Measurements from ENCODE around the gene KCNJ16.

Gene KCNJ16

GRCh38 chr17:70173681-70174080, 98.7 kb downstream of the KCNJ16 start:
- TF ChIP-seq, protein P1, sequence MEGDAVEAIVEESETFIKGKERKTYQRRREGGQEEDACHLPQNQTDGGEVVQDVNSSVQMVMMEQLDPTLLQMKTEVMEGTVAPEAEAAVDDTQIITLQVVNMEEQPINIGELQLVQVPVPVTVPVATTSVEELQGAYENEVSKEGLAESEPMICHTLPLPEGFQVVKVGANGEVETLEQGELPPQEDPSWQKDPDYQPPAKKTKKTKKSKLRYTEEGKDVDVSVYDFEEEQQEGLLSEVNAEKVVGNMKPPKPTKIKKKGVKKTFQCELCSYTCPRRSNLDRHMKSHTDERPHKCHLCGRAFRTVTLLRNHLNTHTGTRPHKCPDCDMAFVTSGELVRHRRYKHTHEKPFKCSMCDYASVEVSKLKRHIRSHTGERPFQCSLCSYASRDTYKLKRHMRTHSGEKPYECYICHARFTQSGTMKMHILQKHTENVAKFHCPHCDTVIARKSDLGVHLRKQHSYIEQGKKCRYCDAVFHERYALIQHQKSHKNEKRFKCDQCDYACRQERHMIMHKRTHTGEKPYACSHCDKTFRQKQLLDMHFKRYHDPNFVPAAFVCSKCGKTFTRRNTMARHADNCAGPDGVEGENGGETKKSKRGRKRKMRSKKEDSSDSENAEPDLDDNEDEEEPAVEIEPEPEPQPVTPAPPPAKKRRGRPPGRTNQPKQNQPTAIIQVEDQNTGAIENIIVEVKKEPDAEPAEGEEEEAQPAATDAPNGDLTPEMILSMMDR (IDR thresholded peaks at IDR 0.05; ENCODE audit: low read length, missing control alignments), result no peak
- no peak overlapping the region for H3K4me3 ChIP-seq (replicated peaks; ENCODE audit: low read depth, low read length)
- no peak for DNase-seq (ENCODE audit: low read depth)

DNA sequence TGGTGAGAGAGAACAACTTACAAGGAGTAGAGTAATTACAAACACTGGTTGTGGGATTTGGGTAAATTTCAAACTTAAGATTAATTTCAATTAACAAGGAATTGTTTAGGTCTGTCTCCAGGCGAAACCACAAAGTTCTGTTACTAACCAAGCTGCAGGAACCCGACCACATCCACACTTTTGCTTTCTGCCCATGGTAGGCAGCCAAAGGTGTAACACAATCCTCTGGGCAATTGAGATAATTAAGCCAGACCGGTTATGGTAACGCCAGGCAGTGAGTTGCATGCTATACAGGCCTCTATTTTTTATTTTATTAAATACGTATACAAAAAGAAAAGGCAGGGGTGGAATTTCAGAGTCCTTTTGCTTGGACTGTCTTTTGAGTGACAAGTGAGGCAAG, 106.4 kb downstream of the KCNJ16 start:
- TF ChIP-seq, protein P1 (IDR thresholded peaks at IDR 0.05; ENCODE audit: low read length, missing control alignments), result no peak
- H3K4me3 ChIP-seq (replicated peaks; ENCODE audit: low read depth, low read length), result no peak overlapping the region
- DNase-seq (ENCODE audit: low read depth), result no peak

DNA sequence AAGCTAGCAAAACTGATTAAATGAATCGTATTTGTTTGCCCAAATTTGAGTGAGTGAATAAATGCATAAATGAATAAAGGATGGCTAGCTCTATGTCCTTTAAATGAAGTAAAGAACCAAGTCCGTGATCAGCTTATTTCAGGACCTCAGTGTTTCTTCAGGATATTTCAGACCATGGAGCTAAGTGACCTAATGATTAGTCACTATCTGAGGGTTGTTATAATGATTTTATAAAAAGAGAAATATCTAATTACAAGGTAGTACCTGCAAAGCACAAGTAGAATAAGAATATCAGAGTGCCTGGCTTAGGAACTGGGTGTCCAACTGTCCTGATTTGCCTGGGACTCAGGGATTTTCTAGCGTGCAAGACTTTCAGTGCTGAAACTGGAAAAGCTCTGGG, 106.8 kb downstream of the KCNJ16 start:
- TF ChIP-seq, protein P1 (IDR thresholded peaks at IDR 0.05; ENCODE audit: low read length, missing control alignments), result no peak
- no peak for DNase-seq (ENCODE audit: low read depth)
- no peak overlapping the region for H3K4me3 ChIP-seq (replicated peaks; ENCODE audit: low read depth, low read length)

GRCh38 chr17:70183508-70183907, 108.5 kb downstream of the KCNJ16 start:
- TF ChIP-seq, protein P1 (IDR thresholded peaks at IDR 0.05; ENCODE audit: low read length, missing control alignments), result no peak
- DNase-seq (ENCODE audit: low read depth), result no peak
- no peak overlapping the region for H3K4me3 ChIP-seq (replicated peaks; ENCODE audit: low read depth, low read length)

DNA sequence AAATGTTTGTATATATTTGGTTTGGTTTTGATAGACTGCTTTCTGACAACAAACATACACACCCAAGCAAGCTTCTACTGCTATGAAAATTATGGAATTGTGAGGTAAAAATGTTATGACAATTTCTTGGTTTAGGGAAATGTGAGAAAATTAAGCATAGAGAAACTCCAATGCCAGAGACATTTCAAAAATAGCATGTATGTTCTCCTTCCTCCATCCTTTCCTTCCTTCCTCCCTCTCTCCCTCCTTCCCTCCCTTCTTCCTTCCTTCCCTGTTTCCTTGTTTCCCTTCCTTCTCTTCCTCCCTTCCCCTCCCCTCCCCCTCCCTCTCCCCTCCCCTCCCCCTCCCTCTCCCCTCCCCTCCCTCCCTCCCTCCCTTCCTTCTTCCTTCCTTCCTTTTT, 109.2 kb downstream of the KCNJ16 start:
- no peak overlapping the region for H3K4me3 ChIP-seq (replicated peaks; ENCODE audit: low read depth, low read length)
- TF ChIP-seq, protein P1 (IDR thresholded peaks at IDR 0.05; ENCODE audit: low read length, missing control alignments), result no peak
- DNase-seq (ENCODE audit: low read depth), result no peak

DNA sequence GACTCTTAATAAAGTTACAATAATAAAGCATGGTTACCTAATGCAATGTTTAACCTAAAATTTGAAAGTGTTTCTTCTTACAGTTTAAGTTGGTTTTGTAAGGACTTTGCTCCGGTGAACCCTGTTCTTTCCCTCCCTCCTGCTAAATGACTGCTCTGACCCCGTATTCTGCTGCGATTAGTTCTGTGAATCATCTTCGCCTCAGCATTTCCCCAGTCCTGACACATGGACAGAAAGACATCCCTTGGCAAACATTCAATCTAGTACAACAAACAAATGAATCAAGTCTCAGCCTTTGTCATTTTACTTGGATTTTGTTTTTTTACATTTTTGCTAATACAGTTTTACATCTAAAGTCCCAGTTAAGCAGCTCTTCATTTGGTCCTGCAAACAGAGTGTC, 109.7 kb downstream of the KCNJ16 start:
- H3K4me3 ChIP-seq (replicated peaks; ENCODE audit: low read depth, low read length), result no peak overlapping the region
- TF ChIP-seq, protein P1 (IDR thresholded peaks at IDR 0.05; ENCODE audit: low read length, missing control alignments), result no peak
- DNase-seq (ENCODE audit: low read depth), result peak; percentile 17
